ENCODE measurements around the gene STX11.

GRCh38 chr6:144185133-144185836, 35.0 kb downstream of the STX11 start:
- TF ChIP-seq CTCF (IDR thresholded peaks at IDR 0.05) (no peak), POLR2AphosphoS5 (IDR thresholded peaks at IDR 0.05) (no peak), POLR2A (IDR thresholded peaks at IDR 0.05) (no peak)

Data from breast epithelium (tissue), 3 donors.